ENCODE measurements around the gene SLC2A5.
"Not testable (repeated sequence)": the region's sequence is repeated elsewhere in the genome, so short reads cannot be mapped to it uniquely, and the experiment has no call there.

The SLC2A5 gene

GRCh38 chr1:9039761-9040658 lies 29.4 kb downstream of the SLC2A5 start:
- Mint-ChIP-seq H3K4me3 (no peak overlapping the region), H3K36me3 (ENCODE audit: low read depth) (peaks cover 2% of the 10 kb centered on the region), H3K27me3 (ENCODE audit: low read depth) (peaks cover 4% of the 10 kb centered on the region), H3K9me3 (peaks cover 10% of the 10 kb centered on the region), H3K27ac (no peak overlapping the region), H3K4me1 (ENCODE audit: low read depth) (no peaks in the 10 kb centered on the region)

DNA sequence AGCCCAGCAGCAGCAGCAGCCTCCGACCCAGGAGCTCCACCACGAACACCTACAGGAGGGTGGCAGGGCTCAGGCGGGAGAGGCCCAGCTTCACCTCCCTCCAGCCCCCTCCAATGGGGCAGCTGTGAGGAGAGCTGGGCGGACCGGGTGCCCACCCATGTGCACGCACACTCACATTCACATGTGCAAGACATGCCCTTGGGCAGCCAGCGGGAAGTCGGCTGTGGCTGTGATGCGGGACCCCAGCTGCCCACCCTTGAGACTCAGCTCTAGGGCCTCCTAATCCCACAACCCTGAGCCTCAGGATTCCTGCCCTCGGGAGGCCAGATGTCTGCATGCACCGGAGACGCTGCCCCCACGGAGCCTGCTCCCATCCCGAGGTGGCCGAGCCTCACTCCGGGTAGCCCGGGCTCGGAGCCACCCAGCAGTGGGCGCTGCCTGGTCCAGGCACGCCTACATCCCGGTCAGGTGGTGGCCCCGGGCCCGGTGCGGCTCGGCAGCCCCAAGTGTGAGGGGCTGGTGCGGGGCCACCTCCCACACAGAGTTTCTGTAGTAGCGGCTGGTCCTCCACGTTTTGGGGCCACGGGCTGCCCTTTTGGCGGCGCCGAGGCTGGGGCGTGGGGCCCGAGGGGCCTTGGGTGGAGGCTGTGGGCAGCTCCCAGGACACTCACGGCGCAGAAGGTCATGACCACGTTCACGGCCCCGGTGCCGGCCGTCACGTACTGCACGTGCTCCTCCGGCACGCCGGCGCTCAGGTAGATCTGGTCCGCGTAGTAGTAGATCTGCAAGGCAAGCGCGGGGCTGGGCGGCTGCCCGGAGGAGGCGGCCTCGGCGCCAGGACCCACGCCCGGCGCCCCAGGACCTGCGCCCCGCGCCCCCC lies 30.3 kb downstream of the SLC2A5 start:
- no peak overlapping the region for H3K4me3 Mint-ChIP-seq
- no peak overlapping the region for H3K27ac Mint-ChIP-seq
- H3K36me3 Mint-ChIP-seq (ENCODE audit: low read depth), result peaks cover 2% of the 10 kb centered on the region
- peaks cover 19% of the 10 kb centered on the region for H3K9me3 Mint-ChIP-seq
- H3K27me3 Mint-ChIP-seq (ENCODE audit: low read depth), result no peaks in the 10 kb centered on the region
- H3K4me1 Mint-ChIP-seq (ENCODE audit: low read depth), result no peaks in the 10 kb centered on the region

DNA sequence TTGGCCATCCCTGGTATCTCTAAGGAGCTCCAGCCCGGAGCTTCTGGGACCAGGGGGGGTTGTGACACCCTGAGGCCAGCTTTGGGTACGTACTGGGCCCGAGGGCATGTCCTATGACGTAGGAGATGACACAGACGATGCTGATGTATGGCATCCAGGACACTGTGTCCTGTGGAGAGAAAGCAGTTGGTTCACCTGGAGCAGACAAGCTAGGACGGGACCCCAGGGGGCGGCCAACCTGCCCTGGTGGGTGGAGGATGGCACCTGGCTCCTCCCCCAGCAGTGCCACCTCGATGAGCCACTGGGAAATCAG lies 31.1 kb downstream of the SLC2A5 start:
- Mint-ChIP-seq H3K27ac (no peak overlapping the region), H3K27me3 (ENCODE audit: low read depth) (no peaks in the 10 kb centered on the region), H3K9me3 (peaks cover 26% of the 10 kb centered on the region), H3K4me1 (ENCODE audit: low read depth) (no peaks in the 10 kb centered on the region), H3K4me3 (no peak overlapping the region), H3K36me3 (ENCODE audit: low read depth) (peaks cover 2% of the 10 kb centered on the region)

GRCh38 chr1:9037476-9038337 lies 31.7 kb downstream of the SLC2A5 start:
- Mint-ChIP-seq H3K36me3 (ENCODE audit: low read depth) (peaks cover 2% of the 10 kb centered on the region), H3K4me1 (ENCODE audit: low read depth) (no peaks in the 10 kb centered on the region), H3K27me3 (ENCODE audit: low read depth) (no peaks in the 10 kb centered on the region), H3K27ac (no peak overlapping the region), H3K4me3 (no peak overlapping the region), H3K9me3 (peaks cover 26% of the 10 kb centered on the region)

GRCh38 chr1:9035226-9035625 lies 34.2 kb downstream of the SLC2A5 start:
- peaks cover 2% of the 10 kb centered on the region for H3K36me3 Mint-ChIP-seq (ENCODE audit: low read depth)
- peaks cover under 1% of the 10 kb centered on the region for H3K27me3 Mint-ChIP-seq (ENCODE audit: low read depth)

GRCh38 chr1:9033363-9033762 lies 36.1 kb downstream of the SLC2A5 start:
- H3K27me3 Mint-ChIP-seq (ENCODE audit: low read depth), result peaks cover 15% of the 10 kb centered on the region
- peaks cover 31% of the 10 kb centered on the region for H3K9me3 Mint-ChIP-seq
- no peaks in the 10 kb centered on the region for H3K4me1 Mint-ChIP-seq (ENCODE audit: low read depth)
- H3K4me3 Mint-ChIP-seq, result no peak overlapping the region
- H3K27ac Mint-ChIP-seq, result no peak overlapping the region
- peaks cover 2% of the 10 kb centered on the region for H3K36me3 Mint-ChIP-seq (ENCODE audit: low read depth)

More at GRCh38 chr1:9035226-9035625, 34.2 kb downstream of the SLC2A5 start:
- Mint-ChIP-seq H3K9me3 (peaks cover 31% of the 10 kb centered on the region), H3K4me3 (no peak overlapping the region), H3K4me1 (ENCODE audit: low read depth) (no peaks in the 10 kb centered on the region), H3K27ac (no peak overlapping the region)

- peaks cover 2% of the 10 kb centered on the region for H3K36me3 Mint-ChIP-seq (ENCODE audit: low read depth)
- peaks cover 15% of the 10 kb centered on the region for H3K27me3 Mint-ChIP-seq (ENCODE audit: low read depth)
- H3K4me3 Mint-ChIP-seq, result no peak overlapping the region
- H3K4me1 Mint-ChIP-seq (ENCODE audit: low read depth), result no peaks in the 10 kb centered on the region
- H3K9me3 Mint-ChIP-seq, result peaks cover 31% of the 10 kb centered on the region
- no peak overlapping the region for H3K27ac Mint-ChIP-seq
These were observed 37.8 kb downstream of the SLC2A5 start for GRCh38 chr1:9031484-9032259.

GRCh38 chr1:9031077-9031476 lies 38.4 kb downstream of the SLC2A5 start:
- H3K36me3 Mint-ChIP-seq (ENCODE audit: low read depth); H3K27ac Mint-ChIP-seq; H3K4me3 Mint-ChIP-seq; H3K4me1 Mint-ChIP-seq (ENCODE audit: low read depth): not testable (repeated sequence)
- Mint-ChIP-seq H3K27me3 (ENCODE audit: low read depth) (peaks cover 18% of the 10 kb centered on the region), H3K9me3 (peaks cover 31% of the 10 kb centered on the region)

DNA sequence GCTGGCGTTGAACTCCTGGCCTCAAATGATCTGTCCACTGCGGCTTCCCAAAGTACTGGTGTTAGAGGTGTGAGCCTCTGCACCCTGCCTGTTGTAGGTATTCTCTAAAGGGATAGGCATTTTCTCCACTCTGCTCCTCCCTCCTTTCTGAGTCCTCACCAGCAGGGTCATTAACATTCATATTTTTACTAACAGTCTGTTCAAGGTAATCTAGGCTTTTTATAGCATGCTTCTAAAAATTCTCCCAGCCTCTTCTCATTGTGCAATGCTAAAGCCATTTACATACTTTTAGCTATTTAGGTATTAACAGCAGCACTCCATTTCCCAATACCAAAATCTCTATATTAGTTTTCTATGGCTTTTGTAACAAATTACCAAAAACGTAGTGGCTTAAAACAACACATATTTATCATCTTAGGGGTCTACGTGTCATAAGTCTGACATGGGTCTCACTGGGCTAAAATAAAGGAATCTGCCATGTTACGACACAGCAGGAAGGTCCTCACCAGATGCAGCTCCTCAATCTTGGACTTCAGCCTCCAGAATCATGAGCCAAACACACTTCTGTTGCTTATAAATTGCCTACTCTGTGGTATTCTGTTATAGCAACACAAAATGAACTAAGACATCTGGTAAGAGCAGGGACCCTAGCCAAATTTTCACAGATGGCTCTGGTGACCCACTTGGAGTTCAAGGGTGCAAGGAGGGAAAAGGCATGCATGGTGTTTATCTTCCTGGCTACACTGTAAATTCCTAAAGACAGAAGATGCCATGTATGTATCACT lies 40.3 kb downstream of the SLC2A5 start:
- peaks cover 13% of the 10 kb centered on the region for H3K9me3 Mint-ChIP-seq
- H3K4me3 Mint-ChIP-seq, result no peak overlapping the region
- H3K4me1 Mint-ChIP-seq (ENCODE audit: low read depth), result no peaks in the 10 kb centered on the region
- no peaks in the 10 kb centered on the region for H3K36me3 Mint-ChIP-seq (ENCODE audit: low read depth)
- peaks cover 18% of the 10 kb centered on the region for H3K27me3 Mint-ChIP-seq (ENCODE audit: low read depth)
- H3K27ac Mint-ChIP-seq, result no peak overlapping the region

DNA sequence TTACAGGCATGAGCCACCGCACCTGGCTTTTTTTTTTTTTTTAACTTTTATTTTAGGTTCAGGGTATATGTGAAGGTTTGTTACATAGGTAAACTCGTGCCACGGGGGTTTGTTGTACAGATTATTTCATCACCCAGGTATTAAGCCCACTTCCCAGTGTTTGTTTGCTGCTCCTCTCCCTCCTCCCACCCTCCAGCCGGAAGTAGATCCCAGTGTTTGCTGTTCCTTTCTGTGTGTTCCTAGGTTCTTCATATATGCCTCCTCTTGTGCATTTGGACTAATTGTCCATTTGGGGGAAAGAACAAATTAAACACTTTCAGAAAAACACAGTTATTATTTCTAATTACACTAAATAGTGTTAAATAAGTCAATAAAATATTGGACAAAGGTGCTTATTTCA lies 42.1 kb downstream of the SLC2A5 start:
- no peak overlapping the region for H3K27ac Mint-ChIP-seq
- peaks cover 18% of the 10 kb centered on the region for H3K27me3 Mint-ChIP-seq (ENCODE audit: low read depth)
- no peak overlapping the region for H3K4me3 Mint-ChIP-seq
- H3K36me3 Mint-ChIP-seq (ENCODE audit: low read depth), result no peaks in the 10 kb centered on the region
- H3K9me3 Mint-ChIP-seq, result peaks cover 6% of the 10 kb centered on the region
- no peaks in the 10 kb centered on the region for H3K4me1 Mint-ChIP-seq (ENCODE audit: low read depth)

- Mint-ChIP-seq H3K27ac (no peak overlapping the region), H3K4me1 (ENCODE audit: low read depth) (no peaks in the 10 kb centered on the region), H3K36me3 (ENCODE audit: low read depth) (no peaks in the 10 kb centered on the region), H3K27me3 (ENCODE audit: low read depth) (peaks cover 23% of the 10 kb centered on the region), H3K4me3 (no peak overlapping the region), H3K9me3 (no peaks in the 10 kb centered on the region)
These were observed 44.0 kb downstream of the SLC2A5 start for GRCh38 chr1:9025449-9025848.

DNA sequence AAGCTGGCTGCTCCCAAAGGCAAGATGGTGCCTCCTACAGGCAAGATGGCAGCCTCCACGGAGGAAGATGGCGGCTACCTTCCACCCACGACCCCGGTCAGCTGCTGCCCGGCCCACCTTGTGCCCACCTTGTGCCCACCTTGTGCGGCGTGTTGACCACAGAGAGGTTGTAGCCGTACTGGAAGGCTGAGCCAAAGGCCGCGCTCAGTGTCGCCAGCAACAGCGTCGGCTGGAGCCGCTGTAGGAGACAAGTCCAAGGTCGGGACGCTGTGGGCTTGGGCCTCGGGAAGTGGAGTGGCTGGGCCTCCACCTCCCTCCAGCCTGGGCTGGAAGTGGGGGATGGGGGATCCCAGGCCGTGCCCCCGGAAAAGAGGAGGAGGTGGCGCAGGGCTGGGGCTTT lies 44.6 kb downstream of the SLC2A5 start:
- Mint-ChIP-seq H3K36me3 (ENCODE audit: low read depth) (no peaks in the 10 kb centered on the region), H3K27me3 (ENCODE audit: low read depth) (peaks cover 22% of the 10 kb centered on the region), H3K27ac (no peak overlapping the region), H3K4me3 (no peak overlapping the region), H3K4me1 (ENCODE audit: low read depth) (peaks cover 3% of the 10 kb centered on the region), H3K9me3 (no peaks in the 10 kb centered on the region)

DNA sequence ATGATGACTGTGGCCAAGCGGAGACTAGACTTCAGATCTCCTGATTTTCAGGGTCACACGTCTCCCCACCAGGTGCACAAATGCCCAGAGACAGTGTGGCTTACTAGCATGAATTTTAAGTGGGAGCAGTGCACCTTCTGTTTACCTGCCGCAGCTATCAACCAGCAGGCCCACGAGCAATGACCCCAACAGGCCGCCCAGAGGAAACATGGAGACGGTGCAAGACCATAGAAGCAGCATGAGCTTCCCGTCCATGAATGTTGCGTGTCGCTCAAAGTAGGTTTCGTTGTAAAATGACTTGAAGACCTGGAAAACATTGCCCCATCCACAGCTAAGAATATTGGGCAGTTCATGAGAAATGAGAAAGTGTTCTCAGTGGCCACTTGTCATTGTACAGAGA lies 46.7 kb downstream of the SLC2A5 start:
- Mint-ChIP-seq H3K9me3 (no peaks in the 10 kb centered on the region), H3K4me3 (no peak overlapping the region)

More for the DNA sequence above, 46.7 kb downstream of the SLC2A5 start:
- no peaks in the 10 kb centered on the region for H3K36me3 Mint-ChIP-seq (ENCODE audit: low read depth)
- H3K27ac Mint-ChIP-seq, result no peak overlapping the region
- peaks cover 15% of the 10 kb centered on the region for H3K27me3 Mint-ChIP-seq (ENCODE audit: low read depth)
- peaks cover 3% of the 10 kb centered on the region for H3K4me1 Mint-ChIP-seq (ENCODE audit: low read depth)
